HUES64 (cell line): Measurements from ENCODE around the gene RGS13.

Experiments used
- H3K27ac ChIP-seq: 2 replicates; pipeline ENCODE4 v1.7.0; 2013; ENCODE audit warnings: low read depth, low read length, inconsistent platforms
- H3K27me3 ChIP-seq: 2 replicates; pipeline ENCODE4 v1.6.1; 2013; ENCODE audit warnings: mild to moderate bottlenecking, low read length; ENCODE audit not compliant: insufficient read depth
- H3K36me3 ChIP-seq: 2 replicates; pipeline ENCODE4 v1.6.1; 2013; ENCODE audit warnings: mild to moderate bottlenecking, low read length; ENCODE audit not compliant: insufficient read depth
- H3K4me1 ChIP-seq: 2 replicates; pipeline ENCODE4 v1.6.1; 2013; ENCODE audit warnings: mild to moderate bottlenecking, low read length, moderate library complexity; ENCODE audit not compliant: insufficient read depth
- H3K4me3 ChIP-seq: 2 replicates; pipeline ENCODE4 v1.5.1; 2013; ENCODE audit warnings: mild to moderate bottlenecking, low read length, moderate library complexity
- H3K9ac ChIP-seq: 2 replicates; pipeline ENCODE4 v1.6.1; 2013; ENCODE audit warnings: mild to moderate bottlenecking, low read depth, low read length
- H3K9me3 ChIP-seq: 2 replicates; pipeline ENCODE4 v1.6.1; 2013; ENCODE audit warnings: low read depth, low read length; ENCODE audit not compliant: insufficient read depth
- WGBS: fragments of 150-250, 120-280 bp; methylation state at CpG from one replicate; pipeline ENCODE4 v1.1.7; 2013; ENCODE audit warnings: missing lambda C conversion rate; 5-methylcytosine and 5-hydroxymethylcytosine counted together

RGS13 gene

DNA sequence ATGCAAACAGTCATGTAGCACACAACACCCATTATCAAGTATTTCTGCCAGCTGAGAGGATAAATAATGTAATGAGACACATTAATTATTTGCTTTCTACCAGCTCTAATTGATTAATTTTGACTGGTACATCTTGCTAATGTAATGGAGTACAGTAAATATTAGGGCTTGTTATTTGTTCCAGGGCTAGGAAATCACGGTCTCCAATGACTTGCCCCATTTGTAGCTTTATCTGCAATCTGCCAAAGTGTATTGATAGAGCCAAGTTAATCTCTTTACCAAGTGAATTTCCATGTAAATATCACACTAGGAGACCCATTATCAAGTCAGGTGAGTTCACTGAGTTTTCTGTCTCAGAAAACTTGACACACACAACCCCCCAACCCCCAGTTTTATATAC lies 55.1 kb downstream of the RGS13 start:
- Histone ChIP-seq H3K36me3 (no peaks in the 10 kb centered on the region), H3K4me1 (peaks cover 6% of the 10 kb centered on the region; the same call in 1 of the 2 replicates), H3K9ac (no peak overlapping the region), H3K9me3 (peaks cover 19% of the 10 kb centered on the region), H3K27ac (no peak overlapping the region), H3K27me3 (no peaks in the 10 kb centered on the region), H3K4me3 (no peak overlapping the region)
- 85% methylated on average over 1 of the region's 1 CpG for WGBS

GRCh38 chr1:192696082-192696481 lies 60.1 kb downstream of the RGS13 start:
- peaks cover 3% of the 10 kb centered on the region; the same call in 1 of the 2 replicates for H3K4me1 ChIP-seq
- 85% methylated on average over 2 of the region's 2 CpGs for WGBS

GRCh38 chr1:192697771-192698170 lies 61.8 kb downstream of the RGS13 start:
- Histone ChIP-seq H3K4me3 (no peak overlapping the region), H3K4me1 (no peaks in the 10 kb centered on the region), H3K27ac (no peak overlapping the region), H3K9me3 (peaks cover 4% of the 10 kb centered on the region; the same call in 1 of the 2 replicates), H3K9ac (no peak overlapping the region), H3K36me3 (no peaks in the 10 kb centered on the region), H3K27me3 (no peaks in the 10 kb centered on the region)
- WGBS, result 97% methylated on average over 2 of the region's 2 CpGs

More at GRCh38 chr1:192696082-192696481, 60.1 kb downstream of the RGS13 start:
- Histone ChIP-seq H3K27me3 (no peaks in the 10 kb centered on the region), H3K9ac (no peak overlapping the region), H3K36me3 (no peaks in the 10 kb centered on the region), H3K4me3 (no peak overlapping the region), H3K27ac (no peak overlapping the region), H3K9me3 (peaks cover 5% of the 10 kb centered on the region; the same call in 1 of the 2 replicates)

- Histone ChIP-seq H3K9me3 (no peaks in the 10 kb centered on the region), H3K4me3 (no peak overlapping the region), H3K4me1 (no peaks in the 10 kb centered on the region), H3K27ac (no peak overlapping the region), H3K36me3 (no peaks in the 10 kb centered on the region), H3K27me3 (no peaks in the 10 kb centered on the region), H3K9ac (no peak overlapping the region)
- 98% methylated on average over 11 of the region's 11 CpGs for WGBS
Measured at GRCh38 chr1:192698731-192699130, 62.8 kb downstream of the RGS13 start.

DNA sequence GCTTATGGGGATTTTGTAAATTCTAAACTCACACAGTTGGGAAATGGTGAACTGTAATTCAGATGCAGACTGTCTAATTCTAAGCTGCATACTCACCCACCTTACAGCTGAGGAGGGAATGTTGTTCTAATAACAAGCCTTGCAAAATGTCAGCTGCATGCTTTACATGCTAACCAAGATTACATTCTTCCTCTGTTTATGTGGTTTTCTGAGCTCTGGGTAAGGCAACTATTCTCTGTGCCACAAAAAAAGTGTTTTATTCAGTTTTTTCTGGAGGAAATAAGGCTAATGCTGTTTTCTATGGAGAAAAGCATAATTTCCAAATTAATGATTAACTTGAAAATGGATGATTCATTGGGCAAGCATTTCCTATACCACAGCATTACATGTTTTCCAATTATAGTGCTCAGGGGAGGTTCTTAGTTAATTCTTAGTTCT lies 64.9 kb downstream of the RGS13 start:
- H3K4me3 ChIP-seq, result no peak overlapping the region
- no peaks in the 10 kb centered on the region for H3K4me1 ChIP-seq
- no peak overlapping the region for H3K27ac ChIP-seq
- no peaks in the 10 kb centered on the region for H3K9me3 ChIP-seq
- H3K9ac ChIP-seq, result no peak overlapping the region
- no peaks in the 10 kb centered on the region for H3K27me3 ChIP-seq
- no peaks in the 10 kb centered on the region for H3K36me3 ChIP-seq

DNA sequence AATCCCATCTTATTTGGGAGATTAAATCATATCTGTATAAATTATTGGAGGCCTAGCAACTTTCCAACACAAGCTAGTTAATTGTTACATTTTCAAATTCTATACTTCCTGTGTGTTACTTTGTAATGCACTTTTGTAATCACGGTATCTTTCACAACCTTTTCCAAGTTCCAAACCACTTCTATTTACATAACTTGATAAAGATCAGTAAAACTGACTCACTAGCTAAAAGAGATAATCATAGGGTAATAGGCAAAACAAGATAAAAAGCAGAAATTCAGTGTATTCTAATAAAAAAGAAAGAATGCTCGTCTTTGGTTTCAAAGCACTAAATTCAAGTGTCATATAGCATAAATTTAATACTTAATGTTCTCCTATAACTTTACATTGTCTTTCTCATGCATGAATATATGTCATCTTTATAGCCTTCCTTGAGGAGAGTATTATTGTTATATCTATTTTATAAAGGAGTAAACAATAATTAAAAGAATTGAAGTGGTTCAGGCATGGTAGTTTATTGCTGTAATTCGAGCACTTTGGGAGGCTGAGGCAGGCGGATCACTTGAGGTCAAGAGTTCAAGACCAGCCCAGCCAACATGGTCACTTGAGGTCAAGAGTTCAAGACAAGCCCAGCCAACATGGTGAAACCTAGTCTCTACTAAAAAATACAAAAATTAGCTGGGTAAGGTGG lies 66.4 kb downstream of the RGS13 start:
- Histone ChIP-seq H3K27me3 (no peaks in the 10 kb centered on the region), H3K27ac (no peak overlapping the region), H3K9ac (no peak overlapping the region), H3K4me1 (no peaks in the 10 kb centered on the region), H3K4me3 (no peak overlapping the region), H3K9me3 (no peaks in the 10 kb centered on the region), H3K36me3 (no peaks in the 10 kb centered on the region)
- WGBS, result 96% methylated on average over 4 of the region's 4 CpGs

DNA sequence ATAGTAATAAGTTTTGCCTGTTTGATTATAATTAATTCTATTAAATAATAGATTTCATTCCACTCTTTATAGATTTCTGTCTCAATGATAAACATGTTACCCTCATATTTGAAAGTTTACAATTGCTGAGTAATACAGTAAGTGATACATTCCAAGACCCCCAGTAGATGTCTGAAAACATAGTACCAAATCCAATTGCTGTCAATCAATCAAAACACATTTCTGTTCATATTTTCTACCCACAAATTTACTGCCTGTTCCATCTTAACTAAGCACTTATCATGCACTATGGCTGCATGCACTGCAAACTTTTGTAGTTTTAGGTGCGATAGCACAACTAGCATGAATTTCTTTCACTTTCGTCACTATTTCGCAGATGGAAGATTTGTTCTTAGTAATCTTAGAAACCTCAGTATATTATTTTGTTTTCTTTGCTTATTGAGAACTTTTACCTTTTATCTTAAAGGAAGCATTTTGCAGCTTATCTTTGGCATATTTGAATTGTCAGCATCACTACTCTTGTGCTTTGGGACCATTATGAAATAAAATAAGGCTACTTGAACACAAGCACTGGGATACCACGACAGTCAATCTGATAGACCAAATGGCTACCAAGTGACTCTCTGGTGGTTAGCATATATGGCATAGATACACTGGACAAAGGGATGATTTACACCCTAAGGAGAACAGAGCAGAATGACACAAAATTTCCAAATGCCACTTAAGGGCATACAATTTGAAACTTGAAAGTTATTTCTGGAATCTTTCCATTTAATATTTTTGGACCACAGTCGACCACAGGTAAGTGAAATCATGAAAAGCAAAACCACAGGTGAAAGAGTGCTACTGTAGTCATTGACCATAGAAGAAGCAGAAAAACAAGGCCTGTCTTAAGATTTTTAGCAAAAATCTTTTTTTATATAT lies 67.6 kb downstream of the RGS13 start:
- H3K9me3 ChIP-seq, result no peaks in the 10 kb centered on the region
- no peak overlapping the region for H3K9ac ChIP-seq
- no peaks in the 10 kb centered on the region for H3K27me3 ChIP-seq
- H3K27ac ChIP-seq, result no peak overlapping the region
- no peak overlapping the region for H3K4me3 ChIP-seq
- no peaks in the 10 kb centered on the region for H3K4me1 ChIP-seq
- 96% methylated on average over 3 of the region's 5 CpGs for WGBS
- H3K36me3 ChIP-seq, result no peaks in the 10 kb centered on the region

DNA sequence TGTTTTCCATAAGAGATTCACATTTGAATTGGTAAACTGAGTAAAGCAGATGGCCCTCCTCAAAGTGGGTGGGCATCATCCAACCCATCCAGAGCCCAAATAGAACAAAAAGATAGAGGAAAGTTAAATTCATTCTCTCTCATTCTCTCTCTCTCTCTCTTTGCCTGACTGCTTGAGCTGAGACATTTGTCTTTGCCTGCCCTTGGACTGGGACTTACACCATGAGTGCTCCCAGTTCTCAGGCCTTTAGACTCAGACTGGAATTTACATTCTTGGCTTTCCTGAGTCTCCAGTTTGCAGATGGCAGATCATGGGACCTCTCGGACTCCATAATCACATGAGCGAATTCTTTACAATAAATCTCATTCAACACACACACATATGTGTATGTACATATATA lies 69.6 kb downstream of the RGS13 start:
- Histone ChIP-seq H3K9ac (no peak overlapping the region), H3K4me3 (no peak overlapping the region), H3K36me3 (no peaks in the 10 kb centered on the region), H3K27me3 (no peaks in the 10 kb centered on the region), H3K27ac (no peak overlapping the region), H3K4me1 (peaks cover 4% of the 10 kb centered on the region; the same call in 1 of the 2 replicates), H3K9me3 (no peaks in the 10 kb centered on the region)
- WGBS, result 100% methylated on average over 1 of the region's 2 CpGs

- H3K27me3 ChIP-seq, result no peaks in the 10 kb centered on the region
- H3K4me1 ChIP-seq, result peaks cover 4% of the 10 kb centered on the region; the same call in 1 of the 2 replicates
- H3K36me3 ChIP-seq, result no peaks in the 10 kb centered on the region
- no peak overlapping the region for H3K9ac ChIP-seq
- H3K9me3 ChIP-seq, result no peaks in the 10 kb centered on the region
- 97% methylated on average over 2 of the region's 2 CpGs for WGBS
- no peak overlapping the region for H3K27ac ChIP-seq
- no peak overlapping the region for H3K4me3 ChIP-seq
Measured at GRCh38 chr1:192706936-192707335, 71.0 kb downstream of the RGS13 start.

DNA sequence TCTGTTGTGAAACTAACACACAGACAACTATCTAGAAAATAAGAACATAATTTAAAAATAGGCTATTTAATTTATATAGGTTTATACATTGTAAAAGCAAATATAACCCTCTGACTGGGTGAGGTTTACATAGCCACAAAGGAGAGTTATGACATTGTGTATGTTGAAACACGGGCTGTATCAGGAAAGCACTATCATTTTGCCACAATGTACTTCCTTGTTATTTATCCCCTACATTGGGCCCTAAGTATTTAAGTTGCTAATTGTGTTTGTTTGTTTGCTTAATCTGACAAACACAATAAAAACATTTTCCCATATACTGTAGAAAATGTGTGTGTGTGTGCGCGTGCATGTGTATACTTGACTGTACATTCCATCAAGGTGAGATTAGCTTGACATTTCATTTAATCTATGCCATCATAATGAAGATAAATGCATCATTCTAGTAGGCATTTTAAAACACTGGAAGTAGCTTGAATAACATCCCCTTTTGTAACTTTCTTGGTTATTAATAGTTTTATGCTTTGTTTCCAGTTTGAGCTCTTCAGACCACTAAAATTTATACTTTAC lies 72.1 kb downstream of the RGS13 start:
- Histone ChIP-seq H3K4me1 (peaks cover 4% of the 10 kb centered on the region; the same call in 1 of the 2 replicates), H3K9me3 (no peaks in the 10 kb centered on the region), H3K36me3 (no peaks in the 10 kb centered on the region), H3K27ac (no peak overlapping the region), H3K9ac (no peak overlapping the region), H3K4me3 (no peak overlapping the region), H3K27me3 (no peaks in the 10 kb centered on the region)
- WGBS, result 100% methylated on average over 1 of the region's 3 CpGs

DNA sequence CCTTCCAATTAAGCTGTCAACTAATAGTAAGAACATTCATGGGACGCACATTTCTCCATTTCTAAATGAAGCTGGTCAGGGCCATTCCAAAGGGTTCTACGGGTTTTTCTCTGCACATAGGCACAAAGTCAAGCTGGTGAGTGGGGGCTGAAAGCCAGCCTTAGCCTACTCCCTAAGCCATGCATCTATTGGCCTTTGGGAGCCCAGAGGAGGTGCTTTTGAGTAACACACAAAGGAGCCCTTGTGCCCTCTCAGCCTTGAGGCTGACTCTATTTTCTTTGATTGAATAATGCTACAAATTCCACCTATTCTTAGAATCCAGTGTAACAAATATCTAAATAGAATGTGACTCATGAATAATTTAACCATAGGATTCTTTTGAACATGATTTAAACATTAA lies 73.6 kb downstream of the RGS13 start:
- no peaks in the 10 kb centered on the region for H3K9me3 ChIP-seq
- H3K9ac ChIP-seq, result no peak overlapping the region
- H3K27me3 ChIP-seq, result no peaks in the 10 kb centered on the region
- no peak overlapping the region for H3K4me3 ChIP-seq
- H3K27ac ChIP-seq, result no peak overlapping the region
- H3K36me3 ChIP-seq, result no peaks in the 10 kb centered on the region
- peaks cover 4% of the 10 kb centered on the region; the same call in 1 of the 2 replicates for H3K4me1 ChIP-seq
- WGBS, result 90% methylated on average over 2 of the region's 2 CpGs
